Suprapubic skin (tissue), 4 donors: ENCODE data around the gene SYTL4. TPM values are rescaled to one million over a fixed set of nuclear protein-coding genes. Genes with fewer than 3 reads are reported as not detected.

Experiments used
- DNase-seq, 2 donors: peaks; one replicate each; pipeline ENCODE4 v3.0.0-alpha.2; 2019; ENCODE audit warnings: low spot score in 2 of 2
- H3K27ac ChIP-seq: fragments of 200-600 bp; sonication (generic); one replicate; pipeline ENCODE4 v1.5.1; 2019
- H3K27me3 ChIP-seq: fragments of 200-600 bp; sonication (generic); one replicate; pipeline ENCODE4 v1.5.1; 2019
- H3K36me3 ChIP-seq: fragments of 200-600 bp; sonication (generic); one replicate; pipeline ENCODE4 v1.5.1; 2019
- H3K4me1 ChIP-seq: fragments of 200-600 bp; sonication (generic); one replicate; pipeline ENCODE4 v1.5.1; 2019
- H3K4me3 ChIP-seq: fragments of 200-600 bp; sonication (generic); one replicate; pipeline ENCODE4 v1.5.1; 2019; ENCODE audit warnings: mild to moderate bottlenecking
- H3K9me3 ChIP-seq: fragments of 200-600 bp; sonication (generic); one replicate; pipeline ENCODE4 v1.5.1; 2019
- EP300 ChIP-seq: sonication (generic); formaldehyde crosslinking; IDR thresholded peaks from one replicate; pipeline ENCODE4 v1.6.1; 2017; ENCODE audit warnings: antibody characterized with exemption
- POLR2A ChIP-seq, 2 donors: fragments of 450-650 bp; IDR thresholded peaks; one replicate each; pipeline ENCODE4 v1.6.1; 2017; ENCODE audit warnings: antibody characterized with exemption in 2 of 2, mild to moderate bottlenecking in 2 of 2, moderate library complexity in 2 of 2
- POLR2AphosphoS5 ChIP-seq, 3 donors: sonication (generic); formaldehyde crosslinking; IDR thresholded peaks; one replicate each; pipeline ENCODE4 v1.6.1; 2017; ENCODE audit warnings: antibody characterized with exemption in 3 of 3
- WGBS: methylation state at CpG from one replicate; pipeline ENCODE4 v1.1.5; 2018; 5-methylcytosine and 5-hydroxymethylcytosine counted together
- total RNA-seq, 4 donors: library from RNA; depleted of rRNA; stranded (reverse); fragments of >200 nt; gene quantifications; one replicate each; pipeline ENCODE4 v1.1.0, GENCODE V29; 2016
- TF ChIP-seq, protein P1 (sequence below), 2 donors: fragments of 200-600 bp in 1 of 2; fragments of 450-650 bp in 1 of 2; sonication (generic) in 1 of 2; IDR thresholded peaks; one replicate each; pipeline ENCODE4 v1.5.1; 2016 to 2019; ENCODE audit warnings: antibody characterized with exemption in 2 of 2, mild to moderate bottlenecking in 1 of 2, moderate library complexity in 1 of 2

The SYTL4 gene
- total RNA-seq, 4 donors from 2014 or later: 0.57 to 6.4 (median 3.0) TPM

DNA sequence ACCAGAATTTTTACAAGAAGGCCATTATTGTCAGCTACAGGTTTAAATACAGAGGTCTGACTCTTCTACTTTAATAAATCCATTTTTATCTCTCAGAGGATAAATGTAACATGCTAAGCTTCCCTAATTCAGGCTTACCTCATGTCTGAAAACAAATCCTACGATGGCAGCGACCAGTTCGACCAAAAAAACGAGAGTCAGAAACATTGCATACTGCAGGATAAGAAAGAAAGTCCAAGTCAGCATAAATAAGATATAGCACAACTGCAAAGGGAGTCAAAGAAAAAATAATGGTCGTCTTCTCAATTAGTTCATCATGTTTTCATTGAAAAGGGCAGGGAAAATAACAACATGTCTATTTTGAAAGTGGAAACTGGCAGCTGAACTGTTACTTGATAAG lies 96.9 kb downstream of the SYTL4 start:
- DNase-seq: no peak
- WGBS: 55% methylated on average over 5 of the region's 5 CpGs
- H3K36me3 ChIP-seq: no peaks in the 10 kb centered on the region
- TF ChIP-seq POLR2AphosphoS5 (IDR thresholded peaks at IDR 0.05) (no peak), POLR2A (IDR thresholded peaks at IDR 0.05) (no peak), EP300 (no peak)
- TF ChIP-seq, protein P1, sequence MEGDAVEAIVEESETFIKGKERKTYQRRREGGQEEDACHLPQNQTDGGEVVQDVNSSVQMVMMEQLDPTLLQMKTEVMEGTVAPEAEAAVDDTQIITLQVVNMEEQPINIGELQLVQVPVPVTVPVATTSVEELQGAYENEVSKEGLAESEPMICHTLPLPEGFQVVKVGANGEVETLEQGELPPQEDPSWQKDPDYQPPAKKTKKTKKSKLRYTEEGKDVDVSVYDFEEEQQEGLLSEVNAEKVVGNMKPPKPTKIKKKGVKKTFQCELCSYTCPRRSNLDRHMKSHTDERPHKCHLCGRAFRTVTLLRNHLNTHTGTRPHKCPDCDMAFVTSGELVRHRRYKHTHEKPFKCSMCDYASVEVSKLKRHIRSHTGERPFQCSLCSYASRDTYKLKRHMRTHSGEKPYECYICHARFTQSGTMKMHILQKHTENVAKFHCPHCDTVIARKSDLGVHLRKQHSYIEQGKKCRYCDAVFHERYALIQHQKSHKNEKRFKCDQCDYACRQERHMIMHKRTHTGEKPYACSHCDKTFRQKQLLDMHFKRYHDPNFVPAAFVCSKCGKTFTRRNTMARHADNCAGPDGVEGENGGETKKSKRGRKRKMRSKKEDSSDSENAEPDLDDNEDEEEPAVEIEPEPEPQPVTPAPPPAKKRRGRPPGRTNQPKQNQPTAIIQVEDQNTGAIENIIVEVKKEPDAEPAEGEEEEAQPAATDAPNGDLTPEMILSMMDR (IDR thresholded peaks at IDR 0.05): no peak
- H3K27me3 ChIP-seq: no peaks in the 10 kb centered on the region
- no peaks in the 10 kb centered on the region for H3K4me1 ChIP-seq
- no peak overlapping the region for H3K4me3 ChIP-seq
- H3K27ac ChIP-seq: no peak overlapping the region
- H3K9me3 ChIP-seq: no peaks in the 10 kb centered on the region

DNA sequence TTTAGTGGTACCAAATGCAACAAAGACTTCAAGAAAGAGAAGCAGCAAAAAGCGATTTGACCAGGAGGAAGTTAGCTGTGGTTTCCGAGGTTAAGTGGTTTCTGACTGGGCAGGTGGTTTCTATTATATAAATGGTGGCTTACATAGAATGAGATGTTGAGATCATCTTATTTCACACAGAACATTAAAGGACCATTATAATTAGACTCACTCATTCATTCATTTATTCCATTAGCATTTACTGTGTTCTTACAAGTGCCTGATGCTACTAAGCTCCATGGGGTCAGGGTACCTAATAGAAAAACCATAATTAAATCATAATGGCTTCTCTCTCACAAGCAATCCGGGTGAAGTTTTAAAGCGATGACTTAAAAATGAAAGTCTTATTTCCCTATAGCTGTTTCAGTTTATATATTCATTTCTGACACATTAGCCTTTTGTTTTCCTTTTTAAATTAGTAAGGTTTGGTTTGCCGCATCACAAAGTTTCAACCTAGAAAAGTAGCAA lies 105.9 kb downstream of the SYTL4 start:
- H3K27me3 ChIP-seq: no peaks in the 10 kb centered on the region
- H3K36me3 ChIP-seq: no peaks in the 10 kb centered on the region
- 70% methylated on average over 5 of the region's 5 CpGs for WGBS
- H3K27ac ChIP-seq: no peak overlapping the region
- no peaks in the 10 kb centered on the region for H3K4me1 ChIP-seq
- H3K9me3 ChIP-seq: no peaks in the 10 kb centered on the region
- TF ChIP-seq EP300 (no peak), POLR2A (IDR thresholded peaks at IDR 0.05) (no peak), POLR2AphosphoS5 (IDR thresholded peaks at IDR 0.05) (no peak)
- TF ChIP-seq, protein P1 (IDR thresholded peaks at IDR 0.05): no peak
- no peak for DNase-seq
- no peak overlapping the region for H3K4me3 ChIP-seq

Other genes starting within 250 kb of the SYTL4 start
- 1 to 10 TPM in 2 of 4 donors, not detected in 2; 2.0 to 9.0 TPM for gene TNMD, start 147.2 kb downstream of the SYTL4 start, total RNA-seq
- gene TSPAN6, start 95.3 kb downstream of the SYTL4 start, total RNA-seq: 10 to 100 TPM; 10.8 to 17.0 (median 14.8) TPM
- gene SRPX2, start 87.9 kb downstream of the SYTL4 start, total RNA-seq: 10 to 100 TPM in 1 of 4 donors, 1 to 10 TPM in 3; 2.8 to 15.2 (median 7.5) TPM
- 10 to 100 TPM; 10.5 to 18.5 (median 14.4) TPM for gene CSTF2, start 88.3 kb upstream of the SYTL4 start, total RNA-seq
- gene NOX1, start 142.2 kb upstream of the SYTL4 start, total RNA-seq: 1 to 10 TPM in 1 of 4 donors, not detected in 3; 1.4 TPM
- 10 to 100 TPM; 20.4 to 42.5 (median 34.0) TPM for gene XKRX, start 196.8 kb upstream of the SYTL4 start, total RNA-seq
- not detected for gene ARL13A, start 237.6 kb upstream of the SYTL4 start, total RNA-seq